IMR-90 (cell line): ENCODE data around the gene ADAMTS14. TPM values are rescaled to one million over a fixed set of nuclear protein-coding genes. Genes with fewer than 3 reads are reported as not detected.

Source experiments
- ATAC-seq: fragments of 200-7000 bp; cut with Tn5 transposase; 2 replicates; pipeline ENCODE4 v1.9.1; 2020; ENCODE audit warnings: low read depth, mild to moderate bottlenecking, moderate library complexity
- BruUV-seq: library from RNA; stranded (reverse); fragments of 400-500 nt; replicated peaks from 2 replicates; lab custom pipeline; 2021; lab: Mats Ljungman, UMichigan
- CTCF ChIA-PET: fragments of 300-600 bp; formaldehyde crosslinking; extraction: SDS; loops from one replicate; lab custom pipeline; 2021; ENCODE audit warnings: antibody characterized with exemption; lab: Yijun Ruan, JAX
- POLR2A ChIA-PET: fragments of 300-600 bp; sonication (Branson Sonifier 250); formaldehyde crosslinking; loops from one replicate; lab custom pipeline; 2022; ENCODE audit warnings: antibody characterized with exemption; ENCODE audit not compliant: unreplicated experiment; lab: Charles Lee
- DNase-seq: peaks from one replicate; pipeline ENCODE4 v3.0.0; 2013
- H2AFZ ChIP-seq: replicated peaks from 2 replicates; pipeline ENCODE3; 2013; ENCODE audit warnings: low read length, mild to moderate bottlenecking; ENCODE audit not compliant: poor library complexity
- H2AK5ac ChIP-seq: 2 replicates; pipeline ENCODE4 v1.6.1; 2013; ENCODE audit warnings: low read depth, low read length, inconsistent platforms
- H2AK9ac ChIP-seq: replicated peaks from 2 replicates; pipeline ENCODE3; 2013; ENCODE audit warnings: mild to moderate bottlenecking, low read depth, low read length, moderate library complexity; ENCODE audit not compliant: poor library complexity
- H2BK120ac ChIP-seq: 2 replicates; pipeline ENCODE4 v1.6.1; 2013; ENCODE audit warnings: low read depth, low read length, inconsistent platforms
- H2BK15ac ChIP-seq: 3 replicates; pipeline ENCODE4 v1.6.1; 2013; ENCODE audit warnings: low read depth, low read length, inconsistent platforms
- H2BK20ac ChIP-seq: 2 replicates; pipeline ENCODE4 v1.6.1; 2013; ENCODE audit warnings: low read depth, mild to moderate bottlenecking, inconsistent platforms, low read length, moderate library complexity
- H2BK5ac ChIP-seq: 2 replicates; pipeline ENCODE4 v1.6.1; 2013; ENCODE audit warnings: mild to moderate bottlenecking, low read depth, low read length, inconsistent platforms; ENCODE audit not compliant: poor library complexity, severe bottlenecking
- H3K14ac ChIP-seq: replicated peaks from 2 replicates; pipeline ENCODE4 v1.6.1; 2013; ENCODE audit warnings: low read depth, low read length, inconsistent platforms
- H3K18ac ChIP-seq: 2 replicates; pipeline ENCODE4 v1.6.1; 2013; ENCODE audit warnings: low read depth, low read length, control low read depth
- H3K23ac ChIP-seq: 2 replicates; pipeline ENCODE4 v1.6.1; 2013; ENCODE audit warnings: low read depth, low read length, inconsistent platforms
- H3K27ac ChIP-seq: 2 replicates; pipeline ENCODE4 v1.5.1; 2013; ENCODE audit warnings: mild to moderate bottlenecking, control low read depth, low read length; ENCODE audit not compliant: insufficient read depth
- H3K27me3 ChIP-seq: 2 replicates; pipeline ENCODE4 v1.6.1; 2013; ENCODE audit warnings: low read length; ENCODE audit not compliant: control insufficient read depth, insufficient read depth
- H3K36me3 ChIP-seq: 2 replicates; pipeline ENCODE4 v1.6.1; 2013; ENCODE audit warnings: low read length, mixed read lengths; ENCODE audit not compliant: control insufficient read depth, insufficient read depth
- H3K4ac ChIP-seq: 2 replicates; pipeline ENCODE4 v1.6.1; 2013; ENCODE audit warnings: low read depth, low read length, inconsistent platforms
- H3K4me1 ChIP-seq: 2 replicates; pipeline ENCODE4 v1.6.1; 2013; ENCODE audit warnings: low read length, mixed read lengths; ENCODE audit not compliant: control insufficient read depth, insufficient read depth
- H3K4me2 ChIP-seq: 2 replicates; pipeline ENCODE4 v1.6.1; 2013; ENCODE audit warnings: low read depth, mild to moderate bottlenecking, control low read depth, low read length, moderate library complexity
- H3K4me3 ChIP-seq: 2 replicates; pipeline ENCODE4 v1.5.1; 2013; ENCODE audit warnings: low read depth, mild to moderate bottlenecking, control low read depth, low read length, moderate library complexity; ENCODE audit not compliant: insufficient read depth
- H3K56ac ChIP-seq: 2 replicates; pipeline ENCODE4 v1.6.1; 2013; ENCODE audit warnings: low read length, inconsistent platforms; ENCODE audit not compliant: insufficient read depth; ENCODE audit errors: extremely low read depth
- H3K79me1 ChIP-seq, 2 experiments: 2 replicates each; pipeline ENCODE4 v1.6.1; 2013; ENCODE audit warnings: low read length in 2 of 2, inconsistent platforms in 1 of 2, low read depth in 1 of 2
- H3K9ac ChIP-seq: 2 replicates; pipeline ENCODE4 v1.6.1; 2013; ENCODE audit warnings: low read depth, low read length, control low read depth
- H3K9me1 ChIP-seq: 2 replicates; pipeline ENCODE4 v1.6.1; 2013; ENCODE audit warnings: low read length, inconsistent platforms; ENCODE audit not compliant: insufficient read depth
- H3K9me3 ChIP-seq: 2 replicates; pipeline ENCODE4 v1.6.1; 2013; ENCODE audit warnings: low read length; ENCODE audit not compliant: control insufficient read depth, insufficient read depth
- H4K20me1 ChIP-seq: 2 replicates; pipeline ENCODE4 v1.6.1; 2013; ENCODE audit warnings: low read length, inconsistent platforms; ENCODE audit not compliant: insufficient read depth
- H4K5ac ChIP-seq: 2 replicates; pipeline ENCODE4 v1.6.1; 2013; ENCODE audit warnings: mild to moderate bottlenecking, low read depth, low read length, control low read depth
- H4K8ac ChIP-seq, 2 experiments: 2 replicates each; pipeline ENCODE4 v1.6.1; 2013; ENCODE audit warnings: low read depth in 2 of 2, low read length in 2 of 2, control low read depth in 1 of 2, inconsistent platforms in 1 of 2
- H4K91ac ChIP-seq: 2 replicates; pipeline ENCODE4 v1.6.1; 2013; ENCODE audit warnings: low read depth, low read length, inconsistent platforms; ENCODE audit not compliant: insufficient read depth
- BHLHE40 ChIP-seq: fragments of 150-350 bp; IDR thresholded peaks from 2 replicates; pipeline ENCODE4 v1.6.1; 2016; ENCODE audit warnings: mild to moderate bottlenecking, low read depth, low read length
- CEBPB ChIP-seq: IDR thresholded peaks from 2 replicates; pipeline ENCODE4 v1.6.1; 2012; ENCODE audit warnings: low read depth, low read length, improper control_type of control experiment
- CTCF ChIP-seq: conservative IDR thresholded peaks from 2 replicates; pipeline ENCODE4 v1.5.1; 2012; ENCODE audit warnings: mild to moderate bottlenecking, low read depth, low read length, improper control_type of control experiment
- ELK1 ChIP-seq: fragments of 150-350 bp; IDR thresholded peaks from 2 replicates; pipeline ENCODE4 v1.6.1; 2016; ENCODE audit warnings: low read depth, mild to moderate bottlenecking, low read length, moderate library complexity, borderline replicate concordance
- FOS ChIP-seq: fragments of 150-350 bp; IDR thresholded peaks from 2 replicates; pipeline ENCODE4 v1.6.1; 2016; ENCODE audit warnings: low read depth, low read length
- MAZ ChIP-seq: IDR thresholded peaks from 2 replicates; pipeline ENCODE4 v1.6.1; 2012; ENCODE audit warnings: low read depth, mild to moderate bottlenecking, low read length, improper control_type of control experiment, moderate library complexity, borderline replicate concordance
- MXI1 ChIP-seq: IDR thresholded peaks from 2 replicates; pipeline ENCODE4 v1.6.1; 2012; ENCODE audit warnings: low read depth, mild to moderate bottlenecking, low read length, moderate library complexity, borderline replicate concordance
- NFE2L2 ChIP-seq: fragments of 150-350 bp; IDR thresholded peaks from 2 replicates; pipeline ENCODE4 v1.6.1; 2016; ENCODE audit warnings: low read depth, mild to moderate bottlenecking, low read length
- RAD21 ChIP-seq: IDR thresholded peaks from 2 replicates; pipeline ENCODE4 v1.6.1; 2012; ENCODE audit warnings: low read length, improper control_type of control experiment
- USF2 ChIP-seq: fragments of 150-350 bp; IDR thresholded peaks from 2 replicates; pipeline ENCODE4 v1.6.1; 2017; ENCODE audit warnings: mild to moderate bottlenecking, antibody characterized with exemption, low read length, low read depth
- WGBS, 2 experiments: methylation state at CpG; one replicate each; pipeline versions ENCODE4 v1.1.5 to v1.1.7; 2013; ENCODE audit warnings: missing lambda C conversion rate in 2 of 2; ENCODE audit not compliant: insufficient read length in 1 of 2; ENCODE audit errors: extremely low coverage in 2 of 2; 5-methylcytosine and 5-hydroxymethylcytosine counted together
- dilution Hi-C: fragments of 300-500 bp; cut with HindIII; formaldehyde crosslinking; loops from one replicate; pipeline ENCODE4 v1.14.3; 2018; ENCODE audit warnings: low sequenced_read_pairs; ENCODE audit not compliant: unreplicated experiment
- in situ Hi-C: fragments of 300-500 bp; cut with MboI; formaldehyde crosslinking; loops from 3 replicates; pipeline ENCODE4 v1.14.3; 2019; ENCODE audit warnings: low sequenced_read_pairs, inconsistent platforms, mixed read lengths
- intact Hi-C: fragments of 100-400 bp; cut with micrococcal nuclease; formaldehyde crosslinking; loops from 2 replicates; pipeline ENCODE4 v1.10.0; 2022
- polyA plus RNA-seq, 3 experiments: library from polyadenylated mRNA; depleted of rRNA; stranded (reverse); fragments of >200 nt; gene quantifications; 2 replicates each; pipeline ENCODE4 v1.2.3, GENCODE V29; 2012; ENCODE audit warnings: low replicate concordance in 1 of 3
- total RNA-seq: library from RNA; depleted of rRNA; stranded (reverse); fragments of >200 nt; gene quantifications from 2 replicates; pipeline ENCODE4 v1.2.3, GENCODE V29; 2012

ADAMTS14 gene
- total and polyA plus RNA-seq, 2 of the 4 experiments (the other 2 are of a cell fraction), result under 0.01 to 0.31 TPM

GRCh38 chr10:70735161-70735560 is 62.9 kb downstream of the ADAMTS14 start:
- CTCF ChIA-PET, result no interaction called here

More at GRCh38 chr10:70735161-70735560, 62.9 kb downstream of the ADAMTS14 start:
- dilution Hi-C loops (no loop called here), intact Hi-C loops (no loop called here), in situ Hi-C loops (no loop called here)
- peaks cover 2% of the 10 kb centered on the region; the same call in 1 of the 2 replicates for H3K4me1 ChIP-seq
- TF ChIP-seq USF2 (no peak), FOS (no peak), MAZ (no peak), MXI1 (no peak), BHLHE40 (no peak), RAD21 (no peak), ELK1 (no peak), NFE2L2 (no peak), CTCF (no peak), CEBPB (no peak)
- H2BK120ac ChIP-seq, result no peak overlapping the region
- H3K9me1 ChIP-seq, result peaks cover 3% of the 10 kb centered on the region; the same call in 1 of the 2 replicates
- H3K27me3 ChIP-seq, result peaks cover 8% of the 10 kb centered on the region
- no peak overlapping the region for H3K23ac ChIP-seq
- BruUV-seq, result no TSS peak
- no peak overlapping the region for H2AFZ ChIP-seq
- H4K20me1 ChIP-seq, result no peaks in the 10 kb centered on the region
- no peak overlapping the region for H2AK5ac ChIP-seq
- H3K4me2 ChIP-seq, result no peak overlapping the region
- no peak for DNase-seq
- H3K4me3 ChIP-seq, result no peak overlapping the region
- H2BK5ac ChIP-seq, result no peak overlapping the region
- no peak overlapping the region for H3K4ac ChIP-seq
- WGBS, 2 experiments, result 52% methylated on average over 2 of the region's 3 CpGs; no CpG with 5 or more reads in 1 of the 2 experiments
- H2AK9ac ChIP-seq, result no peak overlapping the region
- no peaks in the 10 kb centered on the region for H3K79me1 ChIP-seq
- H2BK20ac ChIP-seq, result no peak overlapping the region
- no peak overlapping the region for H4K91ac ChIP-seq
- no peak overlapping the region for H3K56ac ChIP-seq
- H3K9ac ChIP-seq, result no peak overlapping the region
- no peak overlapping the region for H3K27ac ChIP-seq
- no peak overlapping the region for H3K18ac ChIP-seq
- POLR2A ChIA-PET, result no interaction called here
- no peak overlapping the region for H4K5ac ChIP-seq
- ATAC-seq, result no peak
- H4K8ac ChIP-seq, result no peak overlapping the region
- no peak overlapping the region for H3K14ac ChIP-seq
- no peak overlapping the region for H2BK15ac ChIP-seq
- no peaks in the 10 kb centered on the region for H3K9me3 ChIP-seq
- no peaks in the 10 kb centered on the region for H3K36me3 ChIP-seq
